Cardiac fibroblast (primary cell): ENCODE data around the gene PDGFRB.
A peak's percentile ranks its signal among the peaks of the same experiment; 100 is the strongest.

ENCODE experiments used
- DNase-seq, 2 donors: peaks; one replicate each; pipeline versions ENCODE4 v3.0.0 to v3.0.0-alpha.2; 2010; ENCODE audit warnings: low read depth in 2 of 2
- H3K4me3 ChIP-seq, 2 donors: replicated peaks in 1 of 2; 1 replicate in 1 of 2; 2 replicates in 1 of 2; pipeline ENCODE4 v1.5.1; 2011; ENCODE audit warnings: low read depth in 2 of 2, low read length in 2 of 2, mild to moderate bottlenecking in 2 of 2, moderate library complexity in 1 of 2
- TF ChIP-seq, protein P1 (sequence below): IDR thresholded peaks from one replicate; pipeline ENCODE4 v1.5.1; 2011; ENCODE audit warnings: low read depth, mild to moderate bottlenecking, low read length, inconsistent platforms

PDGFRB gene

DNA sequence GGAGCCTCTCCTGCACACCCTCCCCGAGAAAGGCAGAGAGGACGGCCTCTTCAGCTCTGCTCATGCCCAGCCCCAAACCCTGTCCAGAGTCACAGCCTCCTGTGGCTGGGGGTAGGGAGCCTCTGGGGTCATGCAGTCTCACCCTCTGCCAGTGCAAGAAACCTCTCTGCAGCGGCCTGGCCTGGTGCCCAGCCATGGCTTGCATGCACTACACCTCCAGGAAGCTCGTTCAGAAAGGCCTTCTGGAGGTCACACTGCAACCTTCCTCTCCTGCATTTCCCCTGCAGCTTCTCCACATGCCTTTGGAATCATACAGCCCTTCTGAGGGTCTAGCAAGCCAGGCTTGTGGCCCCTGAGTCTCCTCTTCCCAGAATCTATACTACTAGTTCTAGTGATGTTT lies 87.2 kb downstream of the PDGFRB start:
- peak; percentile 20 to 26 for DNase-seq
- H3K4me3 ChIP-seq, result no peak overlapping the region
- TF ChIP-seq, protein P1, sequence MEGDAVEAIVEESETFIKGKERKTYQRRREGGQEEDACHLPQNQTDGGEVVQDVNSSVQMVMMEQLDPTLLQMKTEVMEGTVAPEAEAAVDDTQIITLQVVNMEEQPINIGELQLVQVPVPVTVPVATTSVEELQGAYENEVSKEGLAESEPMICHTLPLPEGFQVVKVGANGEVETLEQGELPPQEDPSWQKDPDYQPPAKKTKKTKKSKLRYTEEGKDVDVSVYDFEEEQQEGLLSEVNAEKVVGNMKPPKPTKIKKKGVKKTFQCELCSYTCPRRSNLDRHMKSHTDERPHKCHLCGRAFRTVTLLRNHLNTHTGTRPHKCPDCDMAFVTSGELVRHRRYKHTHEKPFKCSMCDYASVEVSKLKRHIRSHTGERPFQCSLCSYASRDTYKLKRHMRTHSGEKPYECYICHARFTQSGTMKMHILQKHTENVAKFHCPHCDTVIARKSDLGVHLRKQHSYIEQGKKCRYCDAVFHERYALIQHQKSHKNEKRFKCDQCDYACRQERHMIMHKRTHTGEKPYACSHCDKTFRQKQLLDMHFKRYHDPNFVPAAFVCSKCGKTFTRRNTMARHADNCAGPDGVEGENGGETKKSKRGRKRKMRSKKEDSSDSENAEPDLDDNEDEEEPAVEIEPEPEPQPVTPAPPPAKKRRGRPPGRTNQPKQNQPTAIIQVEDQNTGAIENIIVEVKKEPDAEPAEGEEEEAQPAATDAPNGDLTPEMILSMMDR, result no peak

- TF ChIP-seq, protein P1, result no peak
- no peak overlapping the region for H3K4me3 ChIP-seq
- no peak for DNase-seq
These were observed 87.6 kb downstream of the PDGFRB start for GRCh38 chr5:150068071-150068470.

- no peak for DNase-seq
- no peak overlapping the region for H3K4me3 ChIP-seq
- TF ChIP-seq, protein P1, result no peak
These were observed 88.2 kb downstream of the PDGFRB start for GRCh38 chr5:150067405-150067960.

- H3K4me3 ChIP-seq, result no peak overlapping the region
- peak; percentile 55 to 88 for DNase-seq
- TF ChIP-seq, protein P1, result no peak
These were observed 88.7 kb downstream of the PDGFRB start for GRCh38 chr5:150066901-150067396.

DNA sequence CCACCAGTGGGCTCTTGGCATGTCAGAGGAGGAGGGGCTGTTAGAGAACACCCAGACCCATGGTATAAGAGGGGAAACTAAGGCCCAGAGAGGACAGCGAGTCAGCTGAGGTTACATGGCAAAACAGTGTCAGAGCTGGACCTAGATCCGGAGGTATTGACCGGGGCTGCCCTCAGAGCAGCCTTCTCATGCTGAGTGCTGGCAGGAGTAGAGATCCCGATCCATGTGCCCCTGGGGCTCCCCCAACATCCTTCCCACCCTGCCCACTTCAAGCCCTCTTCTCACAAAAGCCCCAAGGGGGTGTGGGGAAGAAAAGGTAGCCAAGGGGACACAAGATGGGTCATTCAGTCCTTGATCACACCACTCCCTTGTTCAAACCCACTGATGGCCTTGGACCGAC lies 89.2 kb downstream of the PDGFRB start:
- H3K4me3 ChIP-seq, result no peak overlapping the region
- no peak for DNase-seq
- TF ChIP-seq, protein P1, result no peak

GRCh38 chr5:150065886-150066285 lies 89.8 kb downstream of the PDGFRB start:
- TF ChIP-seq, protein P1, result no peak
- no peak overlapping the region for H3K4me3 ChIP-seq
- peak; percentile 12 to 85 for DNase-seq

DNA sequence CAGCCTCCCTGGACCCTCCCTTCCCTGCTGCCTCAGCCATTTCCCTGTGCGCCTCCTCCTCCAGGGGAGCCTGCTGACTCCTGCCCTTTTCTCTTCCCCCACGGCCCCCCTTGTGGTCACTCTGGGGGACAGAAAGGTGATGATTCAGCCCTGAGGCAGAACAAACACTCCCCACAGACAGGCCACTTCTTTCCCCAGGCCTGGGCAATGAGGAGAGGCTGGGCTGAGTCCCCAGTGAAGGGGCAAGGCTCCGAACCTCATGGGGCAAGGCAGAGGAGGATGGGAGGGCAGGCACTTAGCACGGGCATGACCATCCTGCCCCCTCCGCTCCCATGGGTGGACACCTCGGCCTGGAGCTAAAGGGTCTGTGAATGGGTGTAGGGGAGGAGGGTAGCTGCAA lies 90.3 kb downstream of the PDGFRB start:
- H3K4me3 ChIP-seq, result no peak overlapping the region
- TF ChIP-seq, protein P1, result no peak
- DNase-seq, result peak in 1 of 2 donors; percentile 79
